Activated naive CD8-positive, alpha-beta T cell (primary cell): Measurements from ENCODE around the gene TNF.
A peak's percentile ranks its signal among the peaks of the same experiment; 100 is the strongest.

ENCODE experiments used
- H3K27ac Mint-ChIP-seq: one replicate; pipeline ENCODE4 v1.8.0; 2021; ENCODE audit warnings: mixed read lengths
- H3K27me3 Mint-ChIP-seq: one replicate; pipeline ENCODE4 v1.8.0; 2021; ENCODE audit warnings: mixed read lengths
- H3K36me3 Mint-ChIP-seq: one replicate; pipeline ENCODE4 v1.8.0; 2021; ENCODE audit warnings: mixed read lengths
- H3K4me1 Mint-ChIP-seq: one replicate; pipeline ENCODE4 v1.8.0; 2021; ENCODE audit warnings: low read depth, mixed read lengths
- H3K4me3 Mint-ChIP-seq: one replicate; pipeline ENCODE4 v1.8.0; 2021; ENCODE audit warnings: mild to moderate bottlenecking, mixed read lengths
- H3K9me3 Mint-ChIP-seq: one replicate; pipeline ENCODE4 v1.8.0; 2021; ENCODE audit warnings: low read depth, mixed read lengths

Gene TNF

GRCh38 chr6:31617010-31617409 is 41.6 kb downstream of the TNF start:
- H3K27me3 Mint-ChIP-seq, result no peaks in the 10 kb centered on the region

GRCh38 chr6:31619805-31620585 is 44.6 kb downstream of the TNF start:
- H3K9me3 Mint-ChIP-seq, result no peaks in the 10 kb centered on the region
- peak overlapping the region; percentile 97 for H3K27ac Mint-ChIP-seq
- peaks cover 52% of the 10 kb centered on the region for H3K4me1 Mint-ChIP-seq
- H3K36me3 Mint-ChIP-seq, result peaks cover 7% of the 10 kb centered on the region
- H3K4me3 Mint-ChIP-seq, result peak overlapping the region; percentile 99
- H3K27me3 Mint-ChIP-seq, result no peaks in the 10 kb centered on the region

More at GRCh38 chr6:31617010-31617409, 41.6 kb downstream of the TNF start:
- H3K4me3 Mint-ChIP-seq, result peak overlapping the region; percentile 89
- H3K4me1 Mint-ChIP-seq, result peaks cover 50% of the 10 kb centered on the region
- no peaks in the 10 kb centered on the region for H3K9me3 Mint-ChIP-seq
- H3K27ac Mint-ChIP-seq, result peak overlapping the region; percentile 97
- H3K36me3 Mint-ChIP-seq, result peaks cover 2% of the 10 kb centered on the region

GRCh38 chr6:31620586-31621319 is 45.4 kb downstream of the TNF start, which contains the start of gene PRRC2A:
Gene PRRC2A (plus strand): TSS chr6:31620715. CDS start chr6:31622790, 2,075 bp downstream.
- Mint-ChIP-seq H3K36me3 (peaks cover 7% of the 10 kb centered on the region), H3K27me3 (no peaks in the 10 kb centered on the region), H3K4me1 (peaks cover 44% of the 10 kb centered on the region), H3K9me3 (no peaks in the 10 kb centered on the region), H3K4me3 (peak within 1 kb of the TSS; percentile 99), H3K27ac (peak within 1 kb of the TSS; percentile 98)

- H3K36me3 Mint-ChIP-seq, result peaks cover 7% of the 10 kb centered on the region
Observed at GRCh38 chr6:31621320-31621939, 46.1 kb downstream of the TNF start.

GRCh38 chr6:31621991-31622390 is 46.6 kb downstream of the TNF start:
- Mint-ChIP-seq H3K27me3 (no peaks in the 10 kb centered on the region), H3K4me3 (peak overlapping the region; percentile 99), H3K9me3 (no peaks in the 10 kb centered on the region), H3K4me1 (peaks cover 32% of the 10 kb centered on the region), H3K27ac (peak overlapping the region; percentile 98), H3K36me3 (peaks cover 7% of the 10 kb centered on the region)

More at GRCh38 chr6:31621320-31621939, 46.1 kb downstream of the TNF start:
- no peaks in the 10 kb centered on the region for H3K9me3 Mint-ChIP-seq
- peaks cover 37% of the 10 kb centered on the region for H3K4me1 Mint-ChIP-seq
- H3K27me3 Mint-ChIP-seq, result no peaks in the 10 kb centered on the region
- H3K4me3 Mint-ChIP-seq, result peak overlapping the region; percentile 99
- H3K27ac Mint-ChIP-seq, result peak overlapping the region; percentile 98

- Mint-ChIP-seq H3K9me3 (no peaks in the 10 kb centered on the region), H3K27ac (peak overlapping the region; percentile 98), H3K4me1 (peaks cover 27% of the 10 kb centered on the region), H3K27me3 (no peaks in the 10 kb centered on the region), H3K36me3 (peaks cover 7% of the 10 kb centered on the region), H3K4me3 (peak overlapping the region; percentile 99)
Observed at GRCh38 chr6:31622684-31623091, 47.3 kb downstream of the TNF start.

GRCh38 chr6:31624070-31624469 is 48.7 kb downstream of the TNF start:
- Mint-ChIP-seq H3K27me3 (no peaks in the 10 kb centered on the region), H3K36me3 (peaks cover 7% of the 10 kb centered on the region), H3K9me3 (no peaks in the 10 kb centered on the region), H3K27ac (no peak overlapping the region), H3K4me1 (peaks cover 23% of the 10 kb centered on the region), H3K4me3 (no peak overlapping the region)

- Mint-ChIP-seq H3K9me3 (no peaks in the 10 kb centered on the region), H3K4me1 (peaks cover 12% of the 10 kb centered on the region), H3K36me3 (peaks cover 5% of the 10 kb centered on the region), H3K27me3 (no peaks in the 10 kb centered on the region), H3K4me3 (no peak overlapping the region), H3K27ac (peak overlapping the region; percentile 54)
Observed at GRCh38 chr6:31626952-31627351, 51.6 kb downstream of the TNF start.

- no peaks in the 10 kb centered on the region for H3K36me3 Mint-ChIP-seq
- peak overlapping the region; percentile 56 for H3K27ac Mint-ChIP-seq
- H3K4me1 Mint-ChIP-seq, result peaks cover 3% of the 10 kb centered on the region
Observed at GRCh38 chr6:31627690-31628287, 52.4 kb downstream of the TNF start.

More at GRCh38 chr6:31627690-31628287, 52.4 kb downstream of the TNF start:
- Mint-ChIP-seq H3K4me3 (no peak overlapping the region), H3K9me3 (no peaks in the 10 kb centered on the region), H3K27me3 (no peaks in the 10 kb centered on the region)
